ENCODE data around the gene ZP4.

Gene ZP4, protein sequence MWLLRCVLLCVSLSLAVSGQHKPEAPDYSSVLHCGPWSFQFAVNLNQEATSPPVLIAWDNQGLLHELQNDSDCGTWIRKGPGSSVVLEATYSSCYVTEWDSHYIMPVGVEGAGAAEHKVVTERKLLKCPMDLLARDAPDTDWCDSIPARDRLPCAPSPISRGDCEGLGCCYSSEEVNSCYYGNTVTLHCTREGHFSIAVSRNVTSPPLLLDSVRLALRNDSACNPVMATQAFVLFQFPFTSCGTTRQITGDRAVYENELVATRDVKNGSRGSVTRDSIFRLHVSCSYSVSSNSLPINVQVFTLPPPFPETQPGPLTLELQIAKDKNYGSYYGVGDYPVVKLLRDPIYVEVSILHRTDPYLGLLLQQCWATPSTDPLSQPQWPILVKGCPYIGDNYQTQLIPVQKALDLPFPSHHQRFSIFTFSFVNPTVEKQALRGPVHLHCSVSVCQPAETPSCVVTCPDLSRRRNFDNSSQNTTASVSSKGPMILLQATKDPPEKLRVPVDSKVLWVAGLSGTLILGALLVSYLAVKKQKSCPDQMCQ

DNA sequence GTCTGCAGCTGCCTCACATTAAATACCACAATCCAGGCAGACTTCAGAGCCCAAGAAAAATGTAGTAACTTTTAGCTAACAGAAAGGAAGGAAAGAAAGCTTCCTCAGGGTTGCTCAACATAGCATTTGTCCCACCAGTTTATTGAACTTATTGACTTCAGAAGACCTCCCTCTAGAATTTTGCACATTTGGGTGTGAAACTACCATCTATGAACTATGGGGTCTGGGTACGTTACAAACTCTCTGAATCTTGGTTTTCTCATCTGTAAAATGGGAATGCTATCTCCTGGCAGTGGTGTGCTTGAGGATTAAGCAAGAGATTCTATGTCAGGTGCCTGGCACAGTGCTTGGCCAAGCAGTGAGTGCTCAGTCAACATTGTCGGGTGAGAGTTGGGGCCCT lies at the start of gene ZP4:
TSS of gene ZP4 (minus strand) at position 101 of the 400 bp plus-strand sequence. CDS start 287 bp downstream, outside the sequence.
- no peak for DNase-seq (ENCODE audit: low read depth, low spot score)

DNA sequence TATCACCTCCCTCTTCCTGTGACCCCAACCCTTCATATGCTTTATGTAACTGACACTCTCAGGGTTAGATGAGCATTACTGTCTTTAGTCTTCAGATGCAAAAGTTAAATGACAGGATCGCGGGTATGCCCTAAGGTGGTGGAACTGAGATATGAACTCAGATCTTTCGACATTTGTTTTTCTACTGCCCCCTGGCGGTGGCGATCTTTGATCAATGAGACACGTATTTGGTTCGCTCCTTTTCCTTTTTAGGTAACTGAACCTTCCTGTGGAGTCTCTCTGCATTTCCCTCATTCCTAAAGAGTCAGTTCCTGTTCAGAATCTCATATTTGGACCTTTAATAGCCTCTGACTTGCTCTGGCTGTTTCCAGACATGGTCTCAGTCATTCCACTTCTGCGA lies 47.8 kb upstream of the ZP4 start:
- no peak for DNase-seq (ENCODE audit: low read depth, low spot score)

DNA sequence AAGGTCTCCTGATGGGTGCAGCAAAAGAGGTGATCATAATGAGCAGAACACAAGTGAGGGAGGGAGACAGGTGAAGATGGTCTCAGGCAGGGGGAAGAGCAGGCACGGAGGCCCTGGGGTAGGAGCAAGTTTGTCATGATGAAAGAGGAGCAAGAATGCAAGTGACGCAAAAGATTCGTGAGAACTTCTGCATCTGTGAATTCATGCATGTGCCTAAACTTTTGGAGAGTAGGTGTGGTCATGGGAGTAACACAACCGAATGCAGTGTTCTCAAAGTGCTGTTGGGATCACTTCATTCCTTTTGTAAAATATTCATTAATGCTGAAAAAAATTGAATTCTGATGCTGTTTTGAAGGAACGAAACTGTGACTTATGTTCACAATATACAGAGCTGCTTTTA lies 47.3 kb upstream of the ZP4 start:
- DNase-seq (ENCODE audit: low read depth, low spot score) = no peak

DNA sequence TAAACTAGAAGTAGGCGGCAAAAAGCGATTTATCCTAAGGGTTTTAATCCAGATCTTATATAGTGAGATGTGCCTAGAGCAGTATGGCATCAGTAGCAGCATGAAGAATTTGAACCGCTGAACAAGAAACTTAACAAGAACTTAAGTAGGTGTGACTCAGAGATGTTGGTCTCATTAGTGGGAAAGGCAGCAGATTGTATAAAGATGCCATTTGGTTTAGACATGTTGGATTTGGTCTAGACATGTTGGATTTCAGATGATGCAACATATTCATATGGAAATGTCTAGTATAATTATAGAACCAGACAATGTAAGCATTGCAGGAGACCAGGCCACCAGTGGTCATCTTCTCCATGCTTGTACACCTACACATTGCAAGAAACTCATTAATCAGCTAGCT lies 42.1 kb upstream of the ZP4 start:
- no peak for DNase-seq (ENCODE audit: low read depth, low spot score)

DNA sequence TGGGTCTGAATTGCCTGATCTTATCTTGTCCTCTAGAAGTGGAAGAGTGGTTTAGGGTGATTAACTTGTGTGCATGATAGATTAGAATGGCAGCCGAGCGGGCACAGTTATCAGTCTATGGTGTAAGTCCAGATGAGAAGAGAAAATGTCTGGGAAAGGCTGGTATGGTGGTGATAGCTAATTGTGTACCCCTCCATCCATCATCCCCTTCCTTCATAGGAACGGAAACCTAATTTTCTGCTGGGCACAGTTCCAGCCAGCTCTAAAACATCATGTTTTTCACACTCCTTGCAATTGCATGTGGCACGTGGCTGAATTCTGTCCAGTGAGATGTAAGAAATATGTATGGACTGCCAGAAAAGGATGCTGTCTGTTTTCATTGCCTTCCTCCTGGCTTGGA lies 40.9 kb upstream of the ZP4 start:
- no peak for DNase-seq (ENCODE audit: low read depth, low spot score)

DNA sequence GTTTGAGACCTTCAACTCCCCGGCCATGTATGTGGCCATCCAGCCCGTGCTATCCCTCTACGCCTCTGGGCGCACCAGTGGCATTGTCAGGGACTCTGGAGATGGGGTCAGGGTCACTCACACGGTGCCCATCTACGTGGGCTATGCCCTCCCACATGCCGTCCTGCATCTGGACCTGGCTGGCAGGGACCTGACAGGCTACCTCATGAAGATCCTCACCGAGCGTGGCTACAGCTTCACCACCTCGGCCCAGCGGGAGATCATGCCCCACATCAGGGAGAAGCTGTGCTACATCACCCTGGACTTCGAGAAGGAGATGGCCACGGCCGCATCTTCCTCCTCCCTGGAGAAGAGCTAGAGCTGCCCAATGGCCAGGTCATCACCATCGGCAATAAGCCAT lies 36.5 kb upstream of the ZP4 start:
- DNase-seq (ENCODE audit: low read depth, low spot score) = no peak

DNA sequence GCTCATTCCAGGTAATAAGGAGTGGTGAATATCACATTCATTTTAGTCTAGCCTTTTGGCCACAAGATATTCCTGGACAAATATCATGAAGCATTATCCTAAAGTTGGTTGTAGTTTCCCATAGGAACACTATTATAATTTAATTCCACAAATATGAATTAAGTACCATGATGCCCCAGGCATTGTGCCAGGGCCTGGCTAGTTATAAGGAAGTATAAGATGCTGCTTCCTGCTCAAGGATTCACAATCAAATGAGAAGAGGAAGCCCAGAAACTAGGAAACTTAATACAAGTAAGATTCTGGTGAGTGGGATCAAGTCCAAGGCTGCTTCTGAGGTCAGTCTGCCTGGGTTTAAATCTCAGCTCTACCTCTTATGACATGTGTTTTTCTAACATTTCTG lies 30.6 kb upstream of the ZP4 start:
- DNase-seq (ENCODE audit: low read depth, low spot score) = no peak

DNA sequence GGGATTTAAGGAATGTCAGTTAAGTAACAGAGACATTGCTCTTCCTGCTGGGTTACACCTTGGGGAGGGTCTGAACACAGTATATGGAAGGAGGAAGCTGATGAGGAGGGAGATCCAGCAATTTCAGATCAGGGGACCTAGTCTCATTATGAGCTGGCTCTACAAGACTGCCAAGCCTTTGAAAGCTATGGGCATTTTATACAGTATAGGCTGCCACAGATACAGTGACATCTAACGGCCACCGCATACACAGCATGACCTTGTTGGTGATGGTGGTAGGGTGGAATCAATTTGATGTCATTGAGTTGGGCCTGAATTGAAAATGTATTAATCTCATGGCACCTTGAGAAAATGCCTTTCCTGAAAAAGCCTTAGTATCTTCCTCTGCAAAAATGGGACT lies 22.6 kb upstream of the ZP4 start:
- DNase-seq (ENCODE audit: low read depth, low spot score) = no peak

DNA sequence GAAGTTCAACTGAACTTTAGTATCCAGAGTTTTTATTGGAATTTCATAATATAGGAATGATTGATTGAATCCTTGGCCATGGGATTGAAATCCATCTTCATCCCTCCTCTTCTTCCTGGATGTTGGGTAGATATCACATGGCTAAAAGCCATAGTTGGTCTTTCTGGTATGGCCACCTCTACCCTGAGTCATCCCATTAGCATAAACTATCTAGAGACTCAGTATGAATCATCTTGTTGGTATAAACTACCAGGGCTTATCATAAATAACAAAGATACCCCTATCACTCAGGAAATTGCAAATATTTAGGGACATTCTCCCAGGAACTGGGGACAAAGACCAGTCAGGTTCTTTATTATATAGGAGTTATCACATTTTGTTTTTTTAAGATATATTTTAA lies 21.2 kb upstream of the ZP4 start:
- DNase-seq (ENCODE audit: low read depth, low spot score) = no peak

DNA sequence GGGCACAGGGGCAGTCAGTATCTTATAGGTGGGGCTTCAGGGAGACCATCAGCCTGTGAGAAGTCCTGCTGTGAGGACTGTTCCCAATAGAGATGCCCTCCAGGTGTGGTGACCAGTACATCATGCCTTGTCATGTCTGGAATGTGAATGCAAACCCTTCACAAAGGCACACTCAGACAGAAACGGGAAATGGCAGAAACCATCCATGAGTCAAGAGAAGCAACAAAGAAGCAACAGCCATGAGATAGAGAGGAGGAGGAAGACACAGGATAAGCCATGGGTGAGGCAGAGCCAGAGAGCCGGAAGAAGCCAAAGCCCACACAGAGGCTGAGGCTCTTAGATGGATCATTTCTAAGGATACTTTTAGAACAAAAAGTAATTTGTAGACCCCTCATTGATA lies 20.1 kb upstream of the ZP4 start:
- DNase-seq (ENCODE audit: low read depth, low spot score) = no peak

DNA sequence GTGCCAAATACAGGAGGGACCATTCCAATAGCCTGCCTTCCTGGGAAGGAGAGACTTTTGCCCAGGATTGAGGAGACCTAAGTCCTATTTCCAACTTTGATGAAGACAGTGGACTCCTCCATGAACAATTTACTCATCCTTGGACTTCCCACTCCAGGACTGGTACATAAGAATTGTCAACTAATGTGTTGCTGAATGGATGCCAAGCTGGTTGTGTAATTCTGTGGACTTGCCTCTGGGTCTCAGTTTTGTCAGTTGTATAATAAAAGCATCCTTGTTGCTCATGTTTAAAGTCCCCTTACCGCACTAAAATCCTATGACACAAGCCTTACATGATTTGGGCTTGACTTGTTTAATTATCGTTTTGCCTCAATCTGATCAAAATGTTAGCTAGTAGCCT lies 13.2 kb upstream of the ZP4 start:
- DNase-seq (ENCODE audit: low read depth, low spot score) = no peak

DNA sequence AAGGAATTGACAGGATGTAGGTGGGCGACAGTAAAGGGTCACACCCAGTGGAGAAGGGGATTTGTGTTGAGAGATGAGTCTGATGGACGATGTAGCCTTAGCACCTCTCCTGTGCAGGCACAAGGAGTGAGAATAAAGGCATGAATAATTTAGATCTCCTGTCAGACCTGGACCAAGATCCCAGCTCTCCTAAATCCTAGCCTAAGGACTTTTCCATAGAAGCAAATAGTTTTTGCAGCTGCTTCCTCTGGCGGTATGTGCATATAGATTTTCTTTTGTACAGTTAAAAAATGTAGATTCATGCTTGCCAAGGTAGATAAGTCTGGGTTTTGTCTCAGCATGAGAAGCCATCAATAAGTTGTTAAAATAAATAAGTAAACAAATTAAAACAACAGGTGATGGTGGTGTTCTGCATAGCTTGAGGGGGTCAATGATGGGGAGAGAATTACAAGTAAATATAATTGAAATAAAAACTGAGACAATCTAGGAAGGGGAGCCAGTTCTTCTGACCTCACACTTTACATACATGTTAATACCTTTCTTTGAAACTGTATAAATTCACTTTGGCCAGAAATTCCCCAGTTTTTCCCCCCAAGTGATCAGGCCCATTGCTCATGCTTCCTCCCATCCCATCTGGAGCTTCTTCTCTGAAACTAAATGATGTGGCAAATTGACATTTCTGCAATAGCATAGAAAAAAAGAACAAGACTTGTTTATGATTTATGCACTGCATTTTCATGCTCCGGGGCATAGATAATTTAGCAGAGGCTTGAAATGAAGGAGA lies 12.4 kb upstream of the ZP4 start:
- no peak for DNase-seq (ENCODE audit: low read depth, low spot score)

DNA sequence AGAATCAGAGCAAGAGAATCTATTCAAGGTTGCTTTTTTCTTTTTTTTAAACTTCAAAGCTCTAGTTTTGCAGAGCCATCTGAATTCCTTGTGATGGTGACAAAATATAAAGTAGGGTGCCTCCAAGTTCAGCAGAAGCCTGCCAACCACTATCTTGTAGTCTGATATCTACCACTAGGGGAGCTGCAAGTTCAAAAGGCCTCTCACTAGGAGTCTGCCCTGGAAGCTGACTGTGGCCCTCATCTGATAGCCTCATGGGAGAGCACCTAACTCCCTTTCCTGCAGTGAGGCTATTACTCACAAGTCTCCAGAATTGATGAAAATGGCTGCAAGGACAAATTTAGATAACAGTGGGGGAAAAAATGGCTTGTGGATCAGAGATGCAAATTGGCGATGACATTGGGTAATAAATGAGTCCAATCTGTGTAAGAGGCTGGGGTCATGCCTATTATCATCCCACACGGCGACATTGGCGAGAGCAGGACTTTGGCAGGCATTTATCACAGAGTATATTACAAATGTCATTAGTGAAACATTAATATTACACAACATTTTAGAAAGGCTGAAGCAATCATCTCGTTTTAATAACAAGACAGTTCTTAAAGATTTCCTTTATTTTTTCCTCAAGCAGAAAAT lies 10.7 kb upstream of the ZP4 start:
- no peak for DNase-seq (ENCODE audit: low read depth, low spot score)

DNA sequence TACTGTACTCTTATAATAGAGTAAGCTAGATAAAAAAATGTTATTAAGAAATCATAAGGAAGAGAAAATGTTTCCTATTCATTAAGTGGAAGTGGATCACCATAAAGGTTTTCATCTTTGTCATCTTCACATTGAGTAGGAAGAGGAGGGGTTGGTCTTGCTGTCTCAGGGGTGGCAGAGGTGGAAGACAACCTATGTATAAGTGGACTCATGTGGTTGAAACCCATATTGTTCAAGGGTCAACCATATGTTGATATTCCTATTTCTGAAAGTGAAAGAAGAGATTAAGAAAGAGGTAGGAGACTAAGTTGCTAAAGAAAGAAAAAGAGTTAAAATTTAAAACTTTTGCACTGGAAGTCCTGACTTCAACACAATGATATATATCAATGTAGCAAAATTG lies 4.9 kb upstream of the ZP4 start:
- no peak for DNase-seq (ENCODE audit: low read depth, low spot score)

DNA sequence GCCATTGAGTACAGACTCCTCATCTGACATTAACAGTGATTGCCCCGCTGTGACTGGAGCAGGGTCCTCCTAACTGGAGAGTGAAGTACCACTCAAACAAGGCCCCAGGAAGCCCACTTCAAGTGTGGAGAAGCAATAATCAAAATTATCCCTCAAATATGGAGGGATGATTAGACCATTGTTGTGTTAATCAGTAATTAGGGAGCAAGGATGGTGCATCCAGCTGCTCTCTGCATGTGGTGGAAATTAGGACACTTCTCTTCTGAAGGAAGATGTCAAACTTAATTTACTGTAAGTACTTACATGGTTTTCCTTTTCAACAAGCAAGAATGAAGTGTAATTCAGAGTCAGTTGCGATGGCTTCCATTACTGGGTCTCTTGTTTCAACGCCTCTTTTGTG lies 3.4 kb upstream of the ZP4 start:
- DNase-seq (ENCODE audit: low read depth, low spot score) = no peak

DNA sequence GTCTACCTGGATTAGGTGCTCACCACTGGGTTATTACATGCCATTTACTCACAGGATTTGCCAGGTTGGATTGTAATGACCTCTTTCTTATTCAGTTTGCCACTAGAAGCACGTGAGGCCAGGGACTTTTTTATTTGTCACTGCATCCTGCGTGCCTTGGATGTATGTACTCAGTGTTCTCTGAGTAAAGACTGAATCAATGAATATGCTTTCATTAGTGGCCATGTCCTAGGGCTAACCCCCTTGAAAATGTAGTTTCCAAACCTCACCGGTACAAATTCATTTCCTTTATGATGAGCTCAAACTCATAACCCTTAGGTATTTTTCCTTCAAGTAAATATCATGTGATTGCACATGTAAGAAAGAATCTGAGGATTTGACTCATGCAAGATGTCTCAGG lies 1.3 kb upstream of the ZP4 start:
- DNase-seq (ENCODE audit: low read depth, low spot score) = no peak

DNA sequence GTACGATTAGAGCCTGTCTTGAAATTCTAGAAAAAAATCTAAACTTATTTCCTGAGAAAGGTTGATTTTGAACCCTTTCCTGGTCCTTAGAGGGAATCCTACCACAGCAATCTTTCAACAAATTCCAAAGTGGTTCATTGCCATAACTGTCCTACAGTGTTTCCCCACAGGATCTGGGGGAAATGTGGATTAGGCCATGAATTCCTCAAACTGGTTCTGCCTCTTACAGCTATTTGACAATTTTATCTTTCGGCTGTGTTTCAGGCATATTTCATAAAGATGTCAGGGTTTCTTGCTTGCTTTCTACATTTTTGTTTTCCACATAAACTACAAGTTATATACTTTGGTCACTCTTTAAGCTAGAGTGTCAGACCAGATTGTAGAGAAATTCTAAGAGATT lies 544 bp upstream of the ZP4 start:
- no peak for DNase-seq (ENCODE audit: low read depth, low spot score)

DNA sequence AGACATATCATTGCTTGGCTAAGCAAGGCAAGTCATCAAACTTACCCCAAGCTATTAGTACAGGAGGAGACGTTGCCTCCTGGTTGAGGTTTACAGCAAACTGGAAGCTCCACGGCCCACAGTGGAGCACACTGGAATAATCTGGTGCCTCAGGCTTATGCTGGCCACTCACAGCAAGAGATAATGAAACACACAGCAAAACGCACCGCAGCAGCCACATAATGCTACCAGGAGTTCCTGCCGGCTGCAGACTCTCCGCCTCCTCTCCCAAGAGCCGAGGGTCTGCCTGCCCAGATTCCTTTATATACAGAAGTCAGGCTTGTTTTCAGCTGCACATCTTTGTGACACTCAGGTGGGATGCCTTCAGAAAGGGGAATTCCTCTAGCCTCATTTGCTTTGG lies 306 bp downstream of the ZP4 start:
- DNase-seq (ENCODE audit: low read depth, low spot score) = no peak

DNA sequence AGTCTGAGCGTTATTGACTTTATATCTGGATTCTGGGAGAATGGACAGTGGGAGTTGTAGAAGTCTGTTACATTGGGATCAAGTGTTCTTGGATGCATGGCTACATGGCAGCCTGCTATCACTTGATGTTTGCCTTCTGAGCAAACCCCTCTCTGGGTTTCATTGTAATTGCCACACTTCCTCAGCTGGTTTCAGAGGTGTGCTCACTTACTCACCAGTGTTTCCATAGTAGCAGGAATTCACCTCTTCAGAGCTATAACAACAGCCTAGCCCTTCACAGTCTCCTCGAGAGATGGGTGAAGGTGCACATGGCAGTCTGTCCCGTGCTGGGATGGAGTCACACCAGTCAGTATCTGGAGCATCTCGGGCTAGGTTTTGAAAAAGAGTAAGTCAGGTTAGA lies 2.6 kb downstream of the ZP4 start:
- DNase-seq (ENCODE audit: low read depth, low spot score) = no peak

DNA sequence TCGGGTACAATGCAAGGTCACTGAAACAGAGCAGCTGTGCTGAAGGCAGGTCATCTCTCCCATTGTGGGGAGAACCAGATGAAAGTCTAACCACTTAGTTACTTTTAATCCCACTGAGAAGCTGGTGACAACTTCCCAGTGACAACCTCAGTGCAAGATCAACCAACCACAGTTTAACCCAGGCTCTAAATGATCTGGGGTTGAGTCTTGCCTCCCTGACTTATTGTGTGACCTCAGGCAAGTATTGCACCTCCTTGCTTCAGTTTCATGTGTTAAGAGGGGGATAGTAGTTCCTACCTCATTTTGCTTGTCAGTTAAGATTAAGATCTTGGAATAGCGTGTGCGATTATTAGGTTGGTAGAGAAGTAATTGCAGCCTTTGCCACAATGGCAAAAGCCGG lies 3.2 kb downstream of the ZP4 start:
- DNase-seq (ENCODE audit: low read depth, low spot score) = no peak

DNA sequence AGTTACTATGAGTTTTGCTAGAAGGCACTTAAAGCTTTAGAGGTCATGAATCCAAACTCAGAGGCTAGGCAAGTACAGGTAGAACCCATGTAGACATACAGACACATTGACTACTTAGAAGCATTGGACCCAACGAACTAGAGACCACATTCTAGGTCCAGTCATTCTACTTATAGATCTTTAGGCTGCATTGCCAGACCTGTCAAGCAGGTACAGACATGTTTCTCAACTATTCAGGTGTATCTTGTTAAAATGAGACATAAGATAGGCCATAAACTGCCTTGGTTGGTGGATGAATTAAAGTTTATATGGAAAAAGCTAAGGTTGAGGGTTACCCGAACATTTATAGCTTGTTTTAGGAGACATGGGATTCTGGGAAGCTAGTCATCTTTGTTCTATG lies 6.5 kb downstream of the ZP4 start:
- no peak for DNase-seq (ENCODE audit: low read depth, low spot score)

DNA sequence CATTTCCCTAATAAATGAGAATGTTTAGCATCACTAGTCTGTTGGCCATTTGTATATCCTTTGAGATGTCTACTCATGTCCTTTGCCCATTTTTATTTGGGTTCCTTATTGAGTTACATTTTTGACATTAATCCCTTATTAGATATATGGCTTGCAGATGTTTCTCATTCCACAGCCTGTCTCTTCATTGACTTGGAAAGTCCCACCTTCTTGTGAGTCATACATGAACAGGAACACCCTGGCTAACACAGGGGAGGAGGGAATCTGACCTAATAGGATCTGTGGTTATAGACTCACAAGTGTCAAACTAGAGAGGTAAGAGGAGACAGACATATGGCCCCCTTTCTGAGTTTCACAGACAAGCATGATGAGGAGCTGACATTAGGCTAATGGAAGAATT lies 11.5 kb downstream of the ZP4 start:
- no peak for DNase-seq (ENCODE audit: low read depth, low spot score)

DNA sequence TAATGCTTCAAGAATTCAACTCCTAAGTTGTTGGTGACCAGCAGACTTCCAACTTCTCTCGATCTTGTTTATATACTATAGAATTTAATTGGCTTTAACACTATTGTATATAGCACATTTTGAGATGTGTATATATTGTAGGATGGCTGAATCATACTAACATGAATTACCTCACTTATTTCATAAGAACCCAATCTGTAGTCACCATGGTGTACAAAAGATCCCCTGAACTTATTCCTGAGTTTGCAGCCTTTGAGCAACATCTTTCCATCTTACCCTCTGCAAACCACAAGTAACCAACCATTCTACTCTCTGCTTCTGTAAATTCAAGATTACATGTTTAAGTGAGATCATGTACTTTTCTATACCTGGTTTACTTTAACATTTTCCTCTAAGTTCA lies 12.3 kb downstream of the ZP4 start:
- no peak for DNase-seq (ENCODE audit: low read depth, low spot score)
